Mesendoderm (in vitro differentiated cells): Measurements from ENCODE around the gene SPATA7.

Experiments used
- DNase-seq: peaks from one replicate; pipeline ENCODE4 v3.0.0; 2013
- H2AK5ac ChIP-seq: 2 replicates; pipeline ENCODE4 v1.6.1; 2013; ENCODE audit warnings: low read length, inconsistent platforms
- H2BK120ac ChIP-seq: 2 replicates; pipeline ENCODE4 v1.6.1; 2013; ENCODE audit warnings: low read depth, mild to moderate bottlenecking, low read length, moderate library complexity, mixed read lengths
- H2BK15ac ChIP-seq: replicated peaks from 2 replicates; pipeline ENCODE4 v1.6.1; 2013; ENCODE audit warnings: low read depth, mild to moderate bottlenecking, moderate library complexity
- H2BK5ac ChIP-seq: 2 replicates; pipeline ENCODE4 v1.6.1; 2013; ENCODE audit warnings: low read length, inconsistent platforms
- H3K18ac ChIP-seq: 2 replicates; pipeline ENCODE4 v1.6.1; 2013; ENCODE audit warnings: mild to moderate bottlenecking, low read length, mixed read lengths
- H3K23ac ChIP-seq: one replicate; pipeline ENCODE4 v1.6.1; 2013; ENCODE audit warnings: low read length
- H3K27ac ChIP-seq: 2 replicates; pipeline ENCODE4 v1.5.1; 2013; ENCODE audit warnings: low read depth, mild to moderate bottlenecking, inconsistent platforms, low read length, moderate library complexity
- H3K27me3 ChIP-seq: 2 replicates; pipeline ENCODE4 v1.6.1; 2013; ENCODE audit warnings: low read length, control low read depth, mild to moderate bottlenecking, inconsistent platforms; ENCODE audit not compliant: insufficient read depth, poor library complexity
- H3K36me3 ChIP-seq: 2 replicates; pipeline ENCODE4 v1.6.1; 2013; ENCODE audit warnings: low read length, inconsistent platforms; ENCODE audit not compliant: control insufficient read depth, insufficient read depth
- H3K4ac ChIP-seq: one replicate; pipeline ENCODE4 v1.6.1; 2013; ENCODE audit warnings: low read depth, mild to moderate bottlenecking, low read length, moderate library complexity
- H3K4me1 ChIP-seq: 2 replicates; pipeline ENCODE4 v1.6.1; 2013; ENCODE audit warnings: low read depth, low read length, inconsistent platforms; ENCODE audit not compliant: control insufficient read depth
- H3K4me2 ChIP-seq: 2 replicates; pipeline ENCODE4 v1.6.1; 2013; ENCODE audit warnings: low read length
- H3K4me3 ChIP-seq: 2 replicates; pipeline ENCODE4 v1.5.1; 2013; ENCODE audit warnings: mild to moderate bottlenecking, low read length
- H3K56ac ChIP-seq: one replicate; pipeline ENCODE4 v1.6.1; 2013; ENCODE audit warnings: low read length
- H3K79me1 ChIP-seq: 2 replicates; pipeline ENCODE4 v1.6.1; 2013; ENCODE audit warnings: low read length, inconsistent platforms
- H3K79me2 ChIP-seq: 2 replicates; pipeline ENCODE4 v1.6.1; 2013; ENCODE audit warnings: mild to moderate bottlenecking, low read length; ENCODE audit not compliant: control insufficient read depth, insufficient read depth
- H3K9ac ChIP-seq: 2 replicates; pipeline ENCODE4 v1.6.1; 2013; ENCODE audit warnings: low read length, inconsistent platforms
- H4K5ac ChIP-seq: one replicate; pipeline ENCODE4 v1.6.1; 2013; ENCODE audit warnings: low read length
- H4K8ac ChIP-seq: one replicate; pipeline ENCODE4 v1.6.1; 2013; ENCODE audit warnings: low read depth, mild to moderate bottlenecking, control low read depth, low read length, moderate library complexity
- WGBS: extraction: QIAGEN DNeasy Blood & Tissue Kit; methylation state at CpG from one replicate; pipeline ENCODE4 v1.1.7; 2013; ENCODE audit warnings: low lambda C conversion rate, missing lambda C conversion rate; ENCODE audit not compliant: insufficient coverage; ENCODE audit errors: extremely low coverage; 5-methylcytosine and 5-hydroxymethylcytosine counted together

Gene SPATA7

DNA sequence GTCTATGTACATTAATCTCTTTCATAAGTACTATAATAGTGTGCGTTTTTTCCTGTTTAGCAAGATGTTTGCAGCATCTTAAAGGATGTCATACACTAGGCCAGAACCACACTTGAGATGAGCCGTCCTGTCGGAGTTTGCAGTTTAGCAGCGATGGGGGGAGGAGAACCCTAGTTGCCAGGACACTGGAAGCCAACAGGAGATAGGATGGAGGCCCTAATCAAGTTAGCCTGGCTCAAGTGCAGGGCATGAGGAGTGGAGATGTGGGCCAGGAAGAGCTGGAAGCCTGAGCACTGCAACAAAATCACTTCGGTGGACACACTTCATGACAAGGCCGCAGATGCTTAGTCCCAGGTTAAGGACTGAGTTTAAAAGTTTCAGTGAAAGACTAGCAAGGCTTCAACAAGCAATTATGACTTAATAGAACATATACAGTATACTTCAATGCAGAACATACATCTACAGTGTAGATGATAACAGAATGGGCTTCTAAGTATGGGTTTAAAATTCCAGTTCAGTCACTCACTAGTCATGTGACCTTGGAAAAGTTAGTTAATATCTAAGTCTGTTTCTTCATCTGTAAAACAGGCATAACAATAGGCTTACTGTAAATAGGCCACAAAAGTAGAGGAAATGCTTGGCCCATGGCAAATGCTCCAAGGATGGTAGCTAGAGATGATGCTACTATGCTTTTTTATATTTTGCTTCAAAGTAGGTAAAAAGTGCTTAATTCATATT, 92.2 kb downstream of the SPATA7 start:
- H2BK120ac ChIP-seq = no peak overlapping the region
- H2BK15ac ChIP-seq = no peak overlapping the region
- no peaks in the 10 kb centered on the region for H3K4me1 ChIP-seq
- no peak overlapping the region for H3K18ac ChIP-seq
- H3K4me2 ChIP-seq = no peak overlapping the region
- H3K56ac ChIP-seq = no peak overlapping the region
- no peaks in the 10 kb centered on the region for H3K27me3 ChIP-seq
- H3K4ac ChIP-seq = no peak overlapping the region
- H3K4me3 ChIP-seq = no peak overlapping the region
- no peaks in the 10 kb centered on the region for H3K36me3 ChIP-seq
- no peak overlapping the region for H3K9ac ChIP-seq
- no peak overlapping the region for H2BK5ac ChIP-seq
- no peak overlapping the region for H3K23ac ChIP-seq
- DNase-seq = no peak
- no peaks in the 10 kb centered on the region for H3K79me2 ChIP-seq
- H2AK5ac ChIP-seq = no peak overlapping the region
- no peak overlapping the region for H3K27ac ChIP-seq
- no peak overlapping the region for H4K5ac ChIP-seq
- H3K79me1 ChIP-seq = peaks cover 2% of the 10 kb centered on the region
- WGBS = no CpG with 5 or more reads among the region's 6 CpGs
- no peak overlapping the region for H4K8ac ChIP-seq

DNA sequence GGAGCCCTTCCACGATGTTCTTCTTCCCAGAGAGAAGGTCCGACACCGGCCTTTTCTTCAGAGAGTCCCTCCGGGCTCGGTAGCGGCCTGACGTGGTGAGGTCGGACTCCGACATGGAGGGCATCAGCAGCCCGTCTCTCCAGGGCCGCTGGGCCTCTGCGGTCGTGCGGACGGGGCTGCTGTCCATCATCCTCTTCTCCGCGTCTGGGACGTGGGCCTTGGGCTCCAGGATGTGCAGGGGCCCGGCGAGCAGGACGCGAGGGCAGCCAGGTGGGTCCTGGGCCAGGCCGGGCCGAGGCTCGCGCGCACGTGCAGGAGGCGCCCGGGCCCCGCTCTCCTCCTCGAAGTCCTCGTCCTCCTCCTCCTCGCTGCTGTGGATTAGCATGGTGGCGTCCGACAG, 93.5 kb downstream of the SPATA7 start:
- Histone ChIP-seq H3K9ac (no peak overlapping the region), H3K79me2 (no peaks in the 10 kb centered on the region), H3K4me1 (no peaks in the 10 kb centered on the region), H3K4me3 (no peak overlapping the region), H3K27ac (no peak overlapping the region), H3K56ac (no peak overlapping the region), H3K23ac (no peak overlapping the region), H2BK120ac (no peak overlapping the region), H3K79me1 (peaks cover 2% of the 10 kb centered on the region), H2BK15ac (no peak overlapping the region), H3K4me2 (no peak overlapping the region), H2BK5ac (no peak overlapping the region), H2AK5ac (no peak overlapping the region), H4K5ac (no peak overlapping the region), H3K18ac (no peak overlapping the region), H3K36me3 (no peaks in the 10 kb centered on the region), H3K27me3 (no peaks in the 10 kb centered on the region), H4K8ac (no peak overlapping the region), H3K4ac (no peak overlapping the region)
- no CpG with 5 or more reads among the region's 36 CpGs for WGBS
- DNase-seq = no peak

DNA sequence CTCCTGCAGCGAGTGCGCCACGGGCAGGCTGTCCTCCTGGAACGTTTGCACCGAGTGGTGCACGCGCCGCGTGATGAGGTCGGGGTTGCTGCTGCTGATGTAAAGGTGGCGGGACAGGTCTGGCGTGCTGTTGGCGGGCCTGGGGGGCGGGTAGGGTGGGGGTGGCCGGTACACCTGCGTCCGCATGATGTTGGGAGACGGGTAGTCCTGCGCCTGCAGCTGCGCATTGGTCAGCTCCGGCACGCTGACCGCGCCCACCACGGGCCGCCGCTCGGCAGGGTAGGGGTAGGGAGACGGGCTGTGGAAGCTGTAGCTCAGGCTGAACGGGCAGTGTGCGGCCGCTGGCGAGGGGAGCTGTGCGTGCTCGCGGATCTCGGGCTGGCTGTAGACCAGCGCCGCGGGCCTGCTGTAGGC, 94.1 kb downstream of the SPATA7 start:
- H3K4me2 ChIP-seq = no peak overlapping the region
- H3K18ac ChIP-seq = no peak overlapping the region
- no peak overlapping the region for H4K8ac ChIP-seq
- H3K79me2 ChIP-seq = no peaks in the 10 kb centered on the region
- H2BK5ac ChIP-seq = no peak overlapping the region
- H2AK5ac ChIP-seq = no peak overlapping the region
- H3K23ac ChIP-seq = no peak overlapping the region
- H3K9ac ChIP-seq = no peak overlapping the region
- no peaks in the 10 kb centered on the region for H3K4me1 ChIP-seq
- H3K56ac ChIP-seq = no peak overlapping the region
- no peaks in the 10 kb centered on the region for H3K27me3 ChIP-seq
- no peak overlapping the region for H3K4ac ChIP-seq
- H3K36me3 ChIP-seq = no peaks in the 10 kb centered on the region
- no peak overlapping the region for H2BK15ac ChIP-seq
- WGBS = no CpG with 5 or more reads among the region's 40 CpGs
- no peak overlapping the region for H4K5ac ChIP-seq
- no peak overlapping the region for H3K27ac ChIP-seq
- DNase-seq = no peak
- peaks cover 2% of the 10 kb centered on the region for H3K79me1 ChIP-seq
- H3K4me3 ChIP-seq = no peak overlapping the region
- H2BK120ac ChIP-seq = no peak overlapping the region

DNA sequence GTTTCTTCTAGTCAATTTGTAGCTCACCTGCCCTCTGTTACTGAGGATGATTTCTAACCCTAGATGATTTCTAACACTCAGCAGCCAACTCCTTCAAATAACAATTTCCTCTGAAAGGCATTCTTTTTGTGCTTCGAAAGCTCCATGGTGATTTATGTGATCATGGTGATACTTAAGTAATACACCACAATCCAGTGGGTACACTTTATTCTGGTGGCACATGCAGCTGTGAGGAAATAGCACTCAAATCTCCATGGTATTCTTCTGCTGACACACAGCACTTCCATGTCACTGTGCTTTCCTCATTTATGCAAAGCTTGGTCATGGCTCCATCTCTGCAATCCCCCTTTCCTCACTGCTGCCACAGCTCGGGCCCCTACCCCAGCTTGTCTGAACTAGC, 95.6 kb downstream of the SPATA7 start:
- no CpG with 5 or more reads among the region's 2 CpGs for WGBS

DNA sequence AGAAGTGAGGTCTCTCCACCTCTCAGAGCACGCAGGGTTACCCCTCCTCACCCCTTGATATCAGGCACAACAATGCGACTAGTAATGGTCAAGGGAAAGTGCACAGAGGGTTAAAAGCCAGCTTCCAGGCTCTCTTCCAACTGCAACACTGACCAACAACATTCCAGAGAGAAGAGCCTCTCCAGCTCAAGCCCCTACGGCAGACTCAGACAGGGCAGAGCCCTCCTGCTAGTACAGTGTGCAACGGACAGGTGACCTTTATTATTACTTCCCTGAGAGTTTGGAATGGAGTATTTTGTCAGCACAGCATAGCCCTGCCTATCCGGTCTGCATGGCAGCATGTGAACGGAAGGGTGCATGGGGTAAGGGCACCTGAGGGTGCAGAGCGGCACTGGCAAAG, 96.3 kb downstream of the SPATA7 start:
- H3K56ac ChIP-seq = no peak overlapping the region
- H2BK15ac ChIP-seq = no peak overlapping the region
- no peak overlapping the region for H2AK5ac ChIP-seq
- H3K4ac ChIP-seq = no peak overlapping the region
- WGBS = no CpG with 5 or more reads among the region's 7 CpGs
- H3K79me1 ChIP-seq = peaks cover 2% of the 10 kb centered on the region
- no peak overlapping the region for H3K18ac ChIP-seq
- no peak overlapping the region for H2BK120ac ChIP-seq
- no peak overlapping the region for H3K4me3 ChIP-seq
- no peak overlapping the region for H2BK5ac ChIP-seq
- H3K9ac ChIP-seq = no peak overlapping the region
- peaks cover 1% of the 10 kb centered on the region for H3K36me3 ChIP-seq
- H3K4me2 ChIP-seq = no peak overlapping the region
- no peaks in the 10 kb centered on the region for H3K27me3 ChIP-seq
- no peaks in the 10 kb centered on the region for H3K79me2 ChIP-seq
- no peak overlapping the region for H4K5ac ChIP-seq
- no peaks in the 10 kb centered on the region for H3K4me1 ChIP-seq
- H3K27ac ChIP-seq = no peak overlapping the region
- no peak for DNase-seq
- H4K8ac ChIP-seq = no peak overlapping the region
- no peak overlapping the region for H3K23ac ChIP-seq

More for the DNA sequence above, 95.6 kb downstream of the SPATA7 start:
- no peak overlapping the region for H3K4ac ChIP-seq
- DNase-seq = no peak
- H3K79me1 ChIP-seq = peaks cover 2% of the 10 kb centered on the region
- H3K18ac ChIP-seq = no peak overlapping the region
- no peak overlapping the region for H4K8ac ChIP-seq
- no peak overlapping the region for H2BK5ac ChIP-seq
- no peak overlapping the region for H2AK5ac ChIP-seq
- no peak overlapping the region for H3K4me2 ChIP-seq
- no peak overlapping the region for H3K23ac ChIP-seq
- no peak overlapping the region for H3K56ac ChIP-seq
- H2BK15ac ChIP-seq = no peak overlapping the region
- no peak overlapping the region for H3K9ac ChIP-seq
- no peaks in the 10 kb centered on the region for H3K4me1 ChIP-seq
- H3K36me3 ChIP-seq = peaks cover 1% of the 10 kb centered on the region
- no peak overlapping the region for H4K5ac ChIP-seq
- no peaks in the 10 kb centered on the region for H3K79me2 ChIP-seq
- no peak overlapping the region for H3K27ac ChIP-seq
- H3K27me3 ChIP-seq = no peaks in the 10 kb centered on the region
- no peak overlapping the region for H3K4me3 ChIP-seq
- no peak overlapping the region for H2BK120ac ChIP-seq

DNA sequence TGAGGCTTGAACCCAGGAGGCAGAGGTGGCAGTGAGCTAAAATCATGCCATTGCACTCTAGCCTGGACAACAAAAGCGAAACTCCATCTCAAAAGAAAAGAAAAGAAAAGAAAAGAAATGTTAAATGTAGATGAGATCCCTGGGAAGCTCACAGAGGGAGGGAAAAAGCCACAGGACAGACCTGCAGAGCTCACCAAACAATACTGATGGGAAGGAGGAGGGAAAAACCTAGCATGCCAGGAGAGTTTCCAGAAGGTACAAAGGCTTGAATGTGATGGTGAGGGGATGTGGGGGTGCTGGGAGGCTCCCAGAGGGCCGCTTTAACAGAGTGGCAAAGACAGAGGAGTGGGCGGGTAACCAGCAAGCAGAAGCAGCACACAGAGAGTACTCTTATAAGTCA, 97.1 kb downstream of the SPATA7 start:
- Histone ChIP-seq H4K5ac (no peak overlapping the region), H3K9ac (no peak overlapping the region), H3K18ac (no peak overlapping the region), H3K4me2 (no peak overlapping the region), H3K79me1 (no peaks in the 10 kb centered on the region), H2BK120ac (no peak overlapping the region), H3K27ac (no peak overlapping the region), H2BK5ac (no peak overlapping the region), H3K27me3 (no peaks in the 10 kb centered on the region), H2AK5ac (no peak overlapping the region), H3K4me3 (no peak overlapping the region), H3K4me1 (no peaks in the 10 kb centered on the region), H3K4ac (no peak overlapping the region), H4K8ac (no peak overlapping the region), H3K79me2 (no peaks in the 10 kb centered on the region), H3K36me3 (peaks cover 1% of the 10 kb centered on the region), H3K23ac (no peak overlapping the region), H3K56ac (no peak overlapping the region), H2BK15ac (no peak overlapping the region)
- WGBS = no CpG with 5 or more reads among the region's 3 CpGs
- DNase-seq = no peak
